Amniotic stem cell (primary cell): Measurements from ENCODE around the gene DEAF1.
"Not testable (repeated sequence)": the region's sequence is repeated elsewhere in the genome, so short reads cannot be mapped to it uniquely, and the experiment has no call there.

ENCODE experiments used
- DNase-seq: peaks from one replicate; lab custom pipeline; 2025; lab: John Stamatoyannopoulos, UW

DEAF1 gene

GRCh38 chr11:694563-695287 lies at the start of gene DEAF1:
TSS of gene DEAF1 (minus strand) at chr11:695222. CDS start at chr11:695047, 175 bp downstream.
- DNase-seq, result peak; percentile 95

- DNase-seq, result no peak
Observed at GRCh38 chr11:742571-743201, 47.7 kb upstream of the DEAF1 start.

DNA sequence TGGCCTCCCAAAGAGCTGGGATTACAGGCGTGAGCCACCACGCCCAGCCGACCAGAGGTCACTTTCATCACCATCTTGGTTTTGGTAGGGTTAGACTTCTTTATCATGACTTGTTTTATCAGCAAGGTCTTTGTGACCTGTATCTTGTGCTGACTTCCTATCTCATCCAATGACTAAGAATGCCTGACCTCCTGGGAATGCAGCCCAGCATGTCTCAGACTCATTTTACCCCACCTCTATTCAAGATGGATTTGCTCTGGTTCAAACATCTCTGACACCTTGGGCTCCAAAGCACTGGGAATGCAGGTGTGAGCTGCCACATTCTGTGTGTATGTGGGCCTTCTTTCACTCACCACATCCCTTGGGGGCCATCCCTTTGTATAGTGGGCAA lies 47.1 kb upstream of the DEAF1 start:
- no peak for DNase-seq

DNA sequence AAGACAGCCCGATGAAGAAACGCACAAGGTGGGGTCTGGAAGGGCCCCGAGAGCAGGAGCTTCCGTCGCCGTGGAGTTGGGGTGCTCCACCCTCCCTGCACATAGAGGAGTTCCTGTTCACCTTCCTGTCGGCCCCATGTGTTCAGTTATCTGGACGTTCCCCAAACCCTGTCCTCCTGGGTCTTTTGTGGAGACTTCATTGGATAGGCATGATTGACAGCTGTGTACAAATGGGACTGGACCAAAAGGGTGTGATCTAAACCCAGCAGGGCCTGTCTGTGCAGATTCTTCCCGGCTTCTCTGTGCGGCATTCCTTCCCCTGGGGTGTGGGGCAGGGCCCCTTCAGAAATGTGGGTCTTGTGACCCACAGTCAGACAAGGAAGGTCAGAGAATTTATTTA lies 42.9 kb upstream of the DEAF1 start:
- DNase-seq, result not testable (repeated sequence)

DNA sequence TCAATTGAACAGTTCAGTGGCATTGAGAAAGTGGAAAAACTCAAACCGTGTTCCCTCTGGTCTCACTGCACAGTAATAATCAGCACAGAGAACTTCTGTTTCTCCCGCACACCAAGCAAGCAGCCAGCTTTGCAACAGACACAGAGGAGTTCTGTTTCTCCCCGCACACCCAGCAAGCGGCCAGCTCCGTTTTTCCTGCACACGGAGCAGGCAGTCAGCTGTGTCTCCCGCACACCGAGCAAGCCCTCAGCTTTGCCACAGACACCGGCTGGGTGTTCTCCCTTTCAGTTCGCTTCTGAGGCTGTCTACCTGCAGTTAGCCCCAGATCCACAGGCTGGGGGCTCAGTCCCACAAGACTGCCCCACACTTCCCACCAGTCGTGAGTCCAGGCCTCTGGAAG lies 42.3 kb upstream of the DEAF1 start:
- DNase-seq, result no peak

GRCh38 chr11:734541-734940 lies 39.5 kb upstream of the DEAF1 start:
- DNase-seq, result not testable (repeated sequence)

DNA sequence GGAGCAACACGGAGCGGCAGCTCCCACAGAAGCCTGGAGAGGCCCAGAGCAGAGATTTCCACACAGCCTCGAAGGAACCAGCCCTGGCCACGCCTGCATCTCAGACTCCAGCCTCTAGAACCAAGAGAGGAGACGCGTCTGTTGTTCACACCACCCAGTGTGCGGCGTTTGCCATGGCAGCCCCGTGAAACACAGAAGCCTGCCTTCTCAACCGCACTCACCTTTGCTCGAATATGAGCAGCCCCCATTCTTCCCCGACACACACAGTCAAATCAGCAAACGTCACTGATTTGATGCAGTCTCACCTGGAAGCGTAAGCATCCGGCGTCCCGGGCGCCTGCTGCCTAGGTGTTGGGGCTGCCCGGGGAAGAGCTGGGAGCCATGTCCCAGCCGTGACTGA lies 38.0 kb upstream of the DEAF1 start:
- DNase-seq, result no peak

DNA sequence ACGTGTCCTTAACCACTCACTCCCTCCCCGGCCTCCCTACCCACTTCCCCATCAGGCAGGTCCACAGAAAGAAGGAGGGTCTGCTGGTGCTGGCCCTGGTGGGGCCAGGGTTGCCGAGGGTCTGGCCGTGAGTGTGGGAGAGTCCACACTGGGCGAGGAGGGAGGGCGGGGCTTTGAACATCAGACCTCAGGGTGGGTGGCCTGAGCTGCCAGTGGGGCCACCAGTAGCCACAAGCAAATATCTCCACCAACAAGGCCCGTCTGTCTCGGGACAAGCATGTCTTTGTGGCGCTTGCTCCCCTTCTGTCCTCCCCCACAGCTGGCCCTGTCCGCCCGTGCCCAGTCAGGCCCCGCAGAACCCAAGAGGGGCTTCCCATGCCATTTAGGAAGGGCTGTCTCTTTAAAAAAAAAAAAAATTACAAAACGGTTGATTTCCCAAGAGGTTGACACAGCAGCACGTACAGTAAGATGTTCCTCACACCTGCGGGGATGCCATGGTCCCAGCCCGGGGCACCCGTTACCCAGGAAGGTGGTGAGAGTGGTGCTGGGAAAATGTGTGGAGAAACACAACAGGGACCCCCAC lies 34.6 kb upstream of the DEAF1 start:
- no peak for DNase-seq

DNA sequence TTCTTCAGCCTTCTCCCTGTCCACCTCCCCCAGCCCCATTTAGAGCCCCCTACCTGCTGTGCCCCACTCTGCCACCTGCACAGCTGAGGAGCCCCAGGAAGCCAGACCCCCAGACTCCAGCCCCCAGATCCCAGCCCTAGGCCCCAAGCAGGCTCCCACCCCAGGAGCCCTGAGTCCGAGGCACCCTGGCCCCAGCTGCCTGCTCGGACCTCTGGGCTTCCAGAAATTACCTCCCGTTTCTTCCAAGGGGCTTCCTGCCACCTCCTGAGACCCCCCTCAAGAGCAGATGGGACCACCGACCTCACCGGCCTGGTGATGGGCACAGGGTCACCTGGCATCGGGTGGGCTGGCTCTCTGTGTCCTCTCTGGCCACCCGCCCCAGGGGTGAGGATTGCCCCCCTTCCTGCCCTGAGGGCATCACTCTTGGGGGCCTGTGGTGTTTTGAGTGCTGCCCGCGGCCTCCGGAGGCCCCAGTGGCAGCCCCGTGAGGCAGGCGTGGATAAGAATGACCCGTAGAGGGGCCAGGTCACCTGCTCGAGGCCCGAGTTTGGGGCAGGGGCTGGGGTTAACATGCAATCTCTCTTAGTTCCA lies 34.0 kb upstream of the DEAF1 start:
- DNase-seq, result no peak

DNA sequence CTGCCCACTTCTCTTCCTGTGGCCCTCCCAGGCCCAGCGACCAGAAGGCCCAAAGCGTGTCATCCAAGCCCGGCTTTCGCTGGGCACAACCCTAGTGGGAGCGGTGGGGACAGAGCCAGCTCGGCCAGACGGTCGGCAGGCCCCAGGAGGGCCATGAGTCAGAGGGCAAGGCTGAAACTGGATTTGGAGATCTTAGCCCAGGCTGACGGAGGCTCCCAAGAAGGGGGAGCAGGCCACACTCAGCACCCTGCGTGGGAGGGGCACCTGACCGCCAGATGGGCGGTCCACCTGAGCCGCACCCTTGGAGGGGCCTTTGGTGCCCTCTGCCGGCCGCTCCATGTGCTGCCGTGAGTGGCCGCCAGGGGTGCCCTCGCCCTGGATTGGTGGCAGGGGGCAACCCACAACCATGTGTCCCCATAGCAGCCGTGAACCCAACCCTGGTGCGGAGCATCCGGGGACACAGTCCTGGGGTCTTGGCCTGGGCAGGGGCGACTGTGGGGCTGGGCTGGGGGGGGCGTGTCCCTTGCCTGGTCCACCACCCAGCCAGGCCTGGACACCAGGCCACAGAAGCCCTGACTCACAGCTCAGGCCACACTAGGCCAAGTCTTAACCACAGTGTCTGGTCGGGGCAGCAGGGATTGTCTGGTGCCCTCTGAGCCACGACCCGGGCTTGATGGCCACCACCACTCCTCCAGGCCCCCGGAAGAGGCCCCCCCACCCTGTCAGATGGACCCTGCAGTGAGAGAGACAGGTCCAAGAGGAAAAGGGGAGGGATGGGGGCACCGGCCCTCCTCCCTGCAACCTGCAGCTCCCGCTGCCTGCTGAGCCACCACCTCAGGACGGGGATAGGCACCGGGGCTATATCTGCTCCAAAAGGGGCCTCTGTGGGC lies 33.1 kb upstream of the DEAF1 start:
- DNase-seq, result peak; percentile 51

- no peak for DNase-seq
Observed at GRCh38 chr11:727281-727701, 32.3 kb upstream of the DEAF1 start.

DNA sequence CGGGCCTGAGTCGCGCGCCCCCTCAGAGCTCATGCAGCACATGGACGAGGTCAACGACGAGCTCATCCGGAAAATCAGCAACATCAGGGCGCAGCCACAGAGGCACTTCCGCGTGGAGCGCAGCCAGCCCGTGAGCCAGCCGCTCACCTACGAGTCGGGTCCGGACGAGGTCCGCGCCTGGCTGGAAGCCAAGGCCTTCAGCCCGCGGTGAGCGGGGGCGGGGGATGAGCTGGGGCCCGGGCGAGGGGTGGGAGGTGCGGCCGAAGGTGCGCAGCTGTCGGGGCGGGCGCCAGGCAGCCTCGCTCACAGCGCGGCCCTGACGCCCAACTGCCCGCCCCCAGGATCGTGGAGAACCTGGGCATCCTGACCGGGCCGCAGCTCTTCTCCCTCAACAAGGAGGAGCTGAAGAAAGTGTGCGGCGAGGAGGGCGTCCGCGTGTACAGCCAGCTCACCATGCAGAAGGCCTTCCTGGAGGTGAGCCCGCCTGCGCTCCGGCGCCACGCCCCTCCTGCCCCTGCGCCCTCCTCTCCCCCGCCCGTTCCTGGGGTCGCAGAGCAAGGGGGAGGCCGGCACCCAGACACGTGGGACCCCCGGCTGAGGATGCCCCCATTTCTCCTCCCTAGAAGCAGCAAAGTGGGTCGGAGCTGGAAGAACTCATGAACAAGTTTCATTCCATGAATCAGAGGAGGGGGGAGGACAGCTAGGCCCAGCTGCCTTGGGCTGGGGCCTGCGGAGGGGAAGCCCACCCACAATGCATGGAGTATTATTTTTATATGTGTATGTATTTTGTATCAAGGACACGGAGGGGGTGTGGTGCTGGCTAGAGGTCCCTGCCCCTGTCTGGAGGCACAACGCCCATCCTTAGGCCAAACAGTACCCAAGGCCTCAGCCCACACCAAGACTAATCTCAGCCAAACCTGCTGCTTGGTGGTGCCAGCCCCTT lies 31.5 kb upstream of the DEAF1 start:
- DNase-seq, result no peak

DNA sequence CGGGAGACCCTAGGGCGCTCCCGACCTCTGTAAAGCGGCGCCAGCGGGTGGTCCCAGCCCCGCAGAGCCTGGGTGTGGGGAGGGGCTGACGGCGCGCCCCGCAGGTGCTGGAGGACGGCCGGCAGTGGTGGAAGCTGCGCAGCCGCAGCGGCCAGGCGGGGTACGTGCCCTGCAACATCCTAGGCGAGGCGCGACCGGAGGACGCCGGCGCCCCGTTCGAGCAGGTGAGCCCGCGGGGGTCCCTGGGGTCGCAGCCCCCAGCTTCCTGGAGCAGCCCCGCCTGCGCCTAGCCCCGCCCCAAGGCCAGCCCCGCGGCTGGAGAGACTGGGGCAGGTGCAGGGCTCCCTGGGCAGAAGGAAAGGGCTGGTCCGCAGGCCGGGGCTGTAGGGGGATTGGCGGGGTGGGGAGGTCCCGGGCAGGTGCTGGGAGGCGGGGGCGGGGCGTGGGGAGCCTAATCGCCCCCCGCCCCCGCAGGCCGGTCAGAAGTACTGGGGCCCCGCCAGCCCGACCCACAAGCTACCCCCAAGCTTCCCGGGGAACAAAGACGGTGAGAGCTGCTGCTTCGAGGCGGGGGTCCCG lies 30.7 kb upstream of the DEAF1 start:
- DNase-seq, result no peak

- no peak for DNase-seq
Observed at GRCh38 chr11:724778-725386, 29.9 kb upstream of the DEAF1 start.

DNA sequence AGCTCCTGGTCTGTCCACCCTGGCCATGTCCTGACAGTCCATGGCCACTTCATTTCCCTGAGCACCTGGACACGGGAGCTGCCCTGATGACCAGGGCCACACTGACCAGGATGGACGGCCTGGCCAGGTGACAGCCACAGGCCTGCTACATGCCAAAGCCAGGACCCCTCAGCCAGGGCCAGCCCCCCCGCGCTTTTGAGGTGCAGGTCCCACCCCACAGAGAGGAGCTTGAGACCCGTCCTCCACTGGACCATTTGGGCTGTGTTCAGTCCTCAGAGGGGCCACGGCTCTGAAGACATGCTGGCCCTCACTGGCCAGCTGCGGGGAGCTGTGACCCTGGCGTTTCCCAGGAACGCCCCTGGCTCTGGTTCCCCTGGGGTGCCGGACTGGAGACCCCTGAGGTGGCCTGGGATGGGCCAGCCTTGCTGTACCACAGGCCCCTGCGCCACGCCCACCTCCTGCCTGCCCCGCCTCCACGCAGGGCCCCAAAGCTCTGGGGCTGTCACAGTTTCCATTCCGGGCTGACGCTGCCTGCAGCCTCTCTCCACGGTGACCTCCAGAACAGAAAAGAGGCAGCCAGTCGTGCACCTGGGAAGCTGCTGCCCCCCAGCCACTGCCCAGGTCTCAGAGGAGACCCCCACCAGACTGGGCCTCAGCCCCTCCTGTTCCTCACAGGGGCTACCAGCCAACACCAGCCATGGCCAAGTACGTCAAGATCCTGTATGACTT lies 29.2 kb upstream of the DEAF1 start:
- DNase-seq, result no peak

DNA sequence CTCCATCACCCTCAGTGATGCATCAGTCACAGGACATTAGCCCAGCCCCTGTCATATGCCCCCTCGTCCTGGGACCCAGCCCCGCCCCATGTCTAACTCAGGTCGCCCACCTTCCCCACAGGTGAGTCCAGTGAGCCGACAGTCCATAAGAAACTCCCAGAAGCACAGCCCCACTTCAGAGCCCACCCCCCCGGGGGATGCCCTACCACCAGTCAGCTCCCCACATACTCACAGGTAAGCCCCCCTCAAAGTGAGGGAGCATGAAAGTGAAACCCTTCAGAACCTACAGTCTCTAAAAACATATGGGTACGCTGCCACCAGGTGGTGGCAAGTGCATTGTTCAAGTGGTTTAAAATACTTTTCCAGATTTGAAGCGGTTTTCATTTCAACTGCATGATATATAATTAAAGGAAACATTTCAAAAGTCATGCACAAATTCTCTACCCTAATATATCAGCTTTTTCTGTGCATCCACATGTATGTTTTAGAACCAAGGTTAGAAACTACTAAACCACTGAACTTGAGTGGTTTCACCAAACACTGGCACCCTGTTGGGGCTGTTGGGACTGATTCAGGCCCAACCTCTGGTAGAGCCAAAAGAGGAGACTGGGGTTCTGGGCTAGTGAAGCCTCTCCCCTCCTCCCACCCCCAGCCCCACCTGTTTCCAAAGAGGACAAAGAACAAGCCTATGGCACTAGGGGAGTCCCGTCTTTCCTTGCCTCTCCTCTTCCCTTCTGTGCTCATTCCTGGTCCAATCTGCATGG lies 28.3 kb upstream of the DEAF1 start:
- DNase-seq, result peak; percentile 30

DNA sequence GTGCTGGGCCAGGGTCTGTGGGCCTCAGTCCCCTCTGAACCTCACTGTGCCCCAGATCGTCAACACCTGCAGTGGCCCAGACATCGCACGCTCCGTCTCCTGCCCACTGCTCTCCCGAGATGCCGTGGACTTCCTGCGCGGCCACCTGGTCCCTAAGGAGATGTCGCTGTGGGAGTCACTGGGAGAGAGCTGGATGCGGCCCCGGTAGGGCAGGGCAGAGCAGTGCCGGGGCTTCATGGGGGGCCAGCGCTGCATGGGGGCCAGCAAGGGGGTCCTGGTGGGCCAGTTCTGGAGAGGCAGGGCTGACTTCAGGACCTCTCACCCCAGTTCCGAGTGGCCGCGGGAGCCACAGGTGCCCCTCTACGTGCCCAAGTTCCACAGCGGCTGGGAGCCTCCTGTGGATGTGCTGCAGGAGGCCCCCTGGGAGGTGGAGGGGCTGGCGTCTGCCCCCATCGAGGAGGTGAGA lies 27.4 kb upstream of the DEAF1 start:
- no peak for DNase-seq

DNA sequence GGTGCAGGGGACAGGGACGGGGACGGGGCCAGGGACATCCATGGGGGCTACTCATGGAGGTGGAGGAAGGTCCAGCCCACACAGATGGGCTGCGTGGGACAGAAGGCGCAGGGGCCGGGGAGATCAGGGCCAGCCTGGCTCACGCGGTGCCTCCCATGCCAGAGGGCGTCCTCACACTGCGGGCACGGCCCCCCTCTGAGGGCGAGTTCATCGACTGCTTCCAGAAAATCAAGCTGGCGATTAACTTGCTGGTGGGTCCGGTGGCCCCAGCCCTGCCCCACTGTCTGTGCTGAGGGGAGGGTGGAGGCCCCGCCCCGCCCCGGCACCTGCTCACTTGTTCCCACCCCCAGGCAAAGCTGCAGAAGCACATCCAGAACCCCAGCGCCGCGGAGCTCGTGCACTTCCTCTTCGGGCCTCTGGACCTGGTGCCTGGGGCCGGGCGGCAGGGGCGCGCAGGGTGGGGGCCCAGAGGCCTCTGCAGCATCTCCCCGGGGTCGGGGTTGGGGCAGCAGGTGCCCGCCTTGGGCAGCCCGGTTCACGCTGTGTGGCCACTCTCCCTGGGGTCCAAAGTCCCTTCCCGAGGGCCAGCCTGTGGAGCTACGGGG lies 26.8 kb upstream of the DEAF1 start:
- DNase-seq, result no peak
